HepG2 (cell line): Measurements from ENCODE around the gene CPLANE2. TPM values are rescaled to one million over a fixed set of nuclear protein-coding genes. Genes with fewer than 3 reads are reported as not detected.

Source experiments
- ADNP ChIP-seq: sonication (generic); formaldehyde crosslinking; IDR thresholded peaks from 2 replicates; pipeline ENCODE4 v1.4.0; 2020; ENCODE audit warnings: missing genetic modification reagents
- BCL6 ChIP-seq: IDR thresholded peaks from 2 replicates; pipeline ENCODE4 v1.6.1; 2016; ENCODE audit warnings: missing genetic modification reagents, missing compliant biosample characterization
- EP300 ChIP-seq, 3 experiments: sonication (generic) in 1 of 3; formaldehyde crosslinking in 1 of 3; IDR thresholded peaks; 2 replicates each; pipeline versions ENCODE4 v1.5.1 to v1.6.1; 2011 to 2020; ENCODE audit warnings: low read depth in 2 of 3, low read length in 2 of 3, borderline replicate concordance in 1 of 3, improper control_type of control experiment in 1 of 3, mild to moderate bottlenecking in 1 of 3, missing genetic modification reagents in 1 of 3, moderate library complexity in 1 of 3
- FOXA1 ChIP-seq, 2 experiments: fragments of 450-650 bp in 1 of 2; sonication (generic) in 1 of 2; formaldehyde crosslinking in 1 of 2; IDR thresholded peaks; 2 replicates each; pipeline versions ENCODE4 v1.4.0 to v1.6.1; 2016 to 2020; ENCODE audit warnings: missing genetic modification reagents in 1 of 2
- FOXJ3 ChIP-seq: sonication (generic); formaldehyde crosslinking; IDR thresholded peaks from 2 replicates; pipeline ENCODE4 v1.4.0; 2020; ENCODE audit warnings: missing genetic modification reagents, mild to moderate bottlenecking, borderline replicate concordance
- GATAD2A ChIP-seq: IDR thresholded peaks from 2 replicates; pipeline ENCODE4 v1.6.1; 2016
- MEIS2 ChIP-seq: sonication (generic); formaldehyde crosslinking; IDR thresholded peaks from 2 replicates; pipeline ENCODE4 v1.9.0; 2021; ENCODE audit warnings: mild to moderate bottlenecking, missing genetic modification reagents
- MXI1 ChIP-seq: IDR thresholded peaks from 3 replicates; pipeline ENCODE4 v1.6.1; 2012; ENCODE audit warnings: low read depth, low read length, inconsistent platforms, borderline replicate concordance
- NAIF1 ChIP-seq: sonication (generic); formaldehyde crosslinking; IDR thresholded peaks from 2 replicates; pipeline ENCODE4 v1.5.0; 2020; ENCODE audit warnings: mild to moderate bottlenecking, missing genetic modification reagents, borderline replicate concordance
- PHF8 ChIP-seq: sonication (generic); formaldehyde crosslinking; IDR thresholded peaks from 2 replicates; pipeline ENCODE4 v1.5.0; 2020; ENCODE audit warnings: missing genetic modification reagents
- RXRA ChIP-seq: sonication (generic); formaldehyde crosslinking; IDR thresholded peaks from 2 replicates; pipeline ENCODE4 v1.5.1; 2020; ENCODE audit warnings: missing genetic modification reagents
- TOPORS ChIP-seq: sonication (generic); formaldehyde crosslinking; IDR thresholded peaks from 2 replicates; pipeline ENCODE4 v1.8.0; 2023; ENCODE audit warnings: mild to moderate bottlenecking, missing genetic modification reagents
- ZNF768 ChIP-seq: sonication (generic); formaldehyde crosslinking; IDR thresholded peaks from 2 replicates; pipeline ENCODE4 v1.4.0; 2020; ENCODE audit warnings: missing genetic modification reagents
- polyA plus RNA-seq, 8 experiments: library from polyadenylated mRNA; depleted of rRNA in 3 of 8; stranded (reverse) in 7 of 8; unstranded in 1 of 8; fragments of >200 nt; fragmentation: Illumina TruSeq in 4 of 8; extraction: Trizol in 4 of 8; gene quantifications; 2 replicates each; pipeline versions ENCODE4 v1.2.1 to v1.2.3, GENCODE V29; 2011 to 2016; ENCODE audit warnings: low read depth in 4 of 8, missing spikeins in 1 of 8, mixed read lengths in 1 of 8; ENCODE audit not compliant: insufficient read depth in 1 of 8
- total RNA-seq, 5 experiments: library from RNA; depleted of rRNA; stranded (reverse); fragments of >200 nt; fragmentation: Illumina TruSeq; extraction: Trizol; gene quantifications; 2 replicates each; pipeline ENCODE4 v1.2.3, GENCODE V29; 2016; ENCODE audit warnings: low read depth in 1 of 5
- TF ChIP-seq, protein P1 (sequence below): sonication (generic); formaldehyde crosslinking; IDR thresholded peaks from 2 replicates; pipeline ENCODE4 v1.4.0; 2020; ENCODE audit warnings: mild to moderate bottlenecking, missing genetic modification reagents
- TF ChIP-seq, protein P2 (sequence below): IDR thresholded peaks from 2 replicates; pipeline ENCODE4 v1.6.1; 2016; ENCODE audit warnings: low read depth
- TF ChIP-seq, protein P3 (sequence below): sonication (generic); formaldehyde crosslinking; IDR thresholded peaks from 2 replicates; pipeline ENCODE4 v1.4.0; 2020; ENCODE audit warnings: missing genetic modification reagents
- TF ChIP-seq, protein P4 (sequence below), 2 experiments: sonication (generic) in 1 of 2; formaldehyde crosslinking in 1 of 2; IDR thresholded peaks; 2 replicates each; pipeline versions ENCODE4 v1.4.0 to v1.6.1; 2018 to 2020; ENCODE audit warnings: missing genetic modification reagents in 2 of 2, borderline replicate concordance in 1 of 2, low read depth in 1 of 2, mild to moderate bottlenecking in 1 of 2, missing biosample characterization in 1 of 2
- TF ChIP-seq, protein P5 (sequence below): IDR thresholded peaks from 2 replicates; pipeline ENCODE4 v1.6.1; 2016; ENCODE audit warnings: control low read depth
- TF ChIP-seq, protein P6 (sequence below): fragments of 450-650 bp; IDR thresholded peaks from 2 replicates; pipeline ENCODE4 v1.6.1; 2017; ENCODE audit warnings: mild to moderate bottlenecking

The CPLANE2 gene
- total and polyA plus RNA-seq, 2 of the 13 experiments (the other 11 are each of a cell fraction or from before 2014, with no cell fraction given): 0.29 to 1.6 TPM

DNA sequence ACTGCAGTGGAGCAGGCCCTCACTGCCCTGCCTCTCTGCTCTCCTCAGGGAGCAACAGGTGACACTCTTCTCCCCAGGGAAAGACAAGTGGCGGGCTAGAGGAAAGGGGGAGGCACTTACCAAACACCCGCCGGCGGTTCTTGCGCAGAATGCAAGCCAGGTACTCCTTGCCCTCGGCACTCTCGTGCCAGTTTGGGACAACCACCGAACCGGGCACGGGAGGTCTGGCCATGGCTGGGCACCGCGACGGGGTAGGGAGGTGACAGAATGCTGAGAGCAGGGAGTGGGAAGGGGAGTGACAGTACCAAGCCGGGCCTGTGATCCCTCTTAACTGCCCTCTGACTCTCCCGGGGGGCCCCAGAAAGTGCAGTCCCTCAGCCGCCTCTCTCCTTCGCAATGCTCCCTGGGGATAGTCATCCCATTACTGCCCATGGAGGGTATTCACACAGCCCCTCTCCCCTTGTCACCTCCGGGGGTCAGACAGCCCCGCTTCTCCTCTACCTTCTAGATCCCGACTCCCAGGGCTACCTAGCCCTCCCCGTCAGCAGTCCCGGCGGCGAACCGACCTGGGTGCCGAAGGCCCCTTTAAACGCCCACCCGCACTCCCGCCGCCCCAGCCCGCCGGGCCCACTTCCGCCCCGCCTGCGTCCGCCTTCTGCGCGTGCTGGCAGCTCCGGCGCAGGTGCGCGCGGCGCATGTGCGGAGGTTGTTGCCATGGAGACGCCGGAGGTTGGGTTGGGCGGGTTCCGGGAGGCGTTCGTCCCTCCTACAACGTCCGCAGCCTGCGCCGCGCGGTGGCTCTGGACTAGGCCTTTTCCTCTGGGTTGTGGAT, at the start of gene CPLANE2 (continued):
- TF ChIP-seq GATAD2A (CRISPR knock-in tag): no peak
- TF ChIP-seq, protein P1, sequence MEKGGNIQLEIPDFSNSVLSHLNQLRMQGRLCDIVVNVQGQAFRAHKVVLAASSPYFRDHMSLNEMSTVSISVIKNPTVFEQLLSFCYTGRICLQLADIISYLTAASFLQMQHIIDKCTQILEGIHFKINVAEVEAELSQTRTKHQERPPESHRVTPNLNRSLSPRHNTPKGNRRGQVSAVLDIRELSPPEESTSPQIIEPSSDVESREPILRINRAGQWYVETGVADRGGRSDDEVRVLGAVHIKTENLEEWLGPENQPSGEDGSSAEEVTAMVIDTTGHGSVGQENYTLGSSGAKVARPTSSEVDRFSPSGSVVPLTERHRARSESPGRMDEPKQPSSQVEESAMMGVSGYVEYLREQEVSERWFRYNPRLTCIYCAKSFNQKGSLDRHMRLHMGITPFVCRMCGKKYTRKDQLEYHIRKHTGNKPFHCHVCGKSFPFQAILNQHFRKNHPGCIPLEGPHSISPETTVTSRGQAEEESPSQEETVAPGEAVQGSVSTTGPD (CRISPR knock-in tag): no peak
- no peak for TF ChIP-seq ZNF768 (CRISPR knock-in tag)
- TF ChIP-seq ADNP (CRISPR knock-in tag): no peak
- TF ChIP-seq MEIS2 (CRISPR knock-in tag): 0 out of 2 replicates have a peak, but pooled peaks have one; percentile 52
- TF ChIP-seq, protein P2, sequence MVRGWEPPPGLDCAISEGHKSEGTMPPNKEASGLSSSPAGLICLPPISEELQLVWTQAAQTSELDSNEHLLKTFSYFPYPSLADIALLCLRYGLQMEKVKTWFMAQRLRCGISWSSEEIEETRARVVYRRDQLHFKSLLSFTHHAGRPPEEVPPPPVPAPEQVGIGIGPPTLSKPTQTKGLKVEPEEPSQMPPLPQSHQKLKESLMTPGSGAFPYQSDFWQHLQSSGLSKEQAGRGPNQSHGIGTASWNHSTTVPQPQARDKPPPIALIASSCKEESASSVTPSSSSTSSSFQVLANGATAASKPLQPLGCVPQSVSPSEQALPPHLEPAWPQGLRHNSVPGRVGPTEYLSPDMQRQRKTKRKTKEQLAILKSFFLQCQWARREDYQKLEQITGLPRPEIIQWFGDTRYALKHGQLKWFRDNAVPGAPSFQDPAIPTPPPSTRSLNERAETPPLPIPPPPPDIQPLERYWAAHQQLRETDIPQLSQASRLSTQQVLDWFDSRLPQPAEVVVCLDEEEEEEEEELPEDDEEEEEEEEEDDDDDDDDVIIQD: no peak
- TF ChIP-seq, protein P3, sequence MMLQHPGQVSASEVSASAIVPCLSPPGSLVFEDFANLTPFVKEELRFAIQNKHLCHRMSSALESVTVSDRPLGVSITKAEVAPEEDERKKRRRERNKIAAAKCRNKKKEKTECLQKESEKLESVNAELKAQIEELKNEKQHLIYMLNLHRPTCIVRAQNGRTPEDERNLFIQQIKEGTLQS (CRISPR knock-in tag): no peak
- TF ChIP-seq, protein P4, sequence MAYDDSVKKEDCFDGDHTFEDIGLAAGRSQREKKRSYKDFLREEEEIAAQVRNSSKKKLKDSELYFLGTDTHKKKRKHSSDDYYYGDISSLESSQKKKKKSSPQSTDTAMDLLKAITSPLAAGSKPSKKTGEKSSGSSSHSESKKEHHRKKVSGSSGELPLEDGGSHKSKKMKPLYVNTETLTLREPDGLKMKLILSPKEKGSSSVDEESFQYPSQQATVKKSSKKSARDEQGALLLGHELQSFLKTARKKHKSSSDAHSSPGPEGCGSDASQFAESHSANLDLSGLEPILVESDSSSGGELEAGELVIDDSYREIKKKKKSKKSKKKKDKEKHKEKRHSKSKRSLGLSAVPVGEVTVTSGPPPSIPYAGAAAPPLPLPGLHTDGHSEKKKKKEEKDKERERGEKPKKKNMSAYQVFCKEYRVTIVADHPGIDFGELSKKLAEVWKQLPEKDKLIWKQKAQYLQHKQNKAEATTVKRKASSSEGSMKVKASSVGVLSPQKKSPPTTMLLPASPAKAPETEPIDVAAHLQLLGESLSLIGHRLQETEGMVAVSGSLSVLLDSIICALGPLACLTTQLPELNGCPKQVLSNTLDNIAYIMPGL (CRISPR knock-in tag; IDR thresholded peaks at IDR 0.05; ENCODE audit: borderline replicate concordance in 1 of 2, low read depth in 1 of 2): peak in 1 of 2 experiments; percentile 31; a peak in 1 of 4 replicates
- no peak for TF ChIP-seq FOXJ3 (CRISPR knock-in tag)
- no peak for TF ChIP-seq FOXA1 (IDR thresholded peaks at IDR 0.05)
- no peak for TF ChIP-seq FOXA1 (CRISPR knock-in tag; IDR thresholded peaks at IDR 0.05)
- peak; percentile 60 for TF ChIP-seq PHF8
- TF ChIP-seq, protein P5, sequence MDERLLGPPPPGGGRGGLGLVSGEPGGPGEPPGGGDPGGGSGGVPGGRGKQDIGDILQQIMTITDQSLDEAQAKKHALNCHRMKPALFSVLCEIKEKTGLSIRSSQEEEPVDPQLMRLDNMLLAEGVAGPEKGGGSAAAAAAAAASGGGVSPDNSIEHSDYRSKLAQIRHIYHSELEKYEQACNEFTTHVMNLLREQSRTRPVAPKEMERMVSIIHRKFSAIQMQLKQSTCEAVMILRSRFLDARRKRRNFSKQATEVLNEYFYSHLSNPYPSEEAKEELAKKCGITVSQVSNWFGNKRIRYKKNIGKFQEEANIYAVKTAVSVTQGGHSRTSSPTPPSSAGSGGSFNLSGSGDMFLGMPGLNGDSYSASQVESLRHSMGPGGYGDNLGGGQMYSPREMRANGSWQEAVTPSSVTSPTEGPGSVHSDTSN (CRISPR knock-in tag): no peak
- TF ChIP-seq RXRA (CRISPR knock-in tag): no peak
- TF ChIP-seq NAIF1: peak; percentile 24; the same call in 1 of the 2 replicates
- peak; percentile 89; the same call in 1 of the 3 replicates for TF ChIP-seq MXI1
- TF ChIP-seq, protein P6, sequence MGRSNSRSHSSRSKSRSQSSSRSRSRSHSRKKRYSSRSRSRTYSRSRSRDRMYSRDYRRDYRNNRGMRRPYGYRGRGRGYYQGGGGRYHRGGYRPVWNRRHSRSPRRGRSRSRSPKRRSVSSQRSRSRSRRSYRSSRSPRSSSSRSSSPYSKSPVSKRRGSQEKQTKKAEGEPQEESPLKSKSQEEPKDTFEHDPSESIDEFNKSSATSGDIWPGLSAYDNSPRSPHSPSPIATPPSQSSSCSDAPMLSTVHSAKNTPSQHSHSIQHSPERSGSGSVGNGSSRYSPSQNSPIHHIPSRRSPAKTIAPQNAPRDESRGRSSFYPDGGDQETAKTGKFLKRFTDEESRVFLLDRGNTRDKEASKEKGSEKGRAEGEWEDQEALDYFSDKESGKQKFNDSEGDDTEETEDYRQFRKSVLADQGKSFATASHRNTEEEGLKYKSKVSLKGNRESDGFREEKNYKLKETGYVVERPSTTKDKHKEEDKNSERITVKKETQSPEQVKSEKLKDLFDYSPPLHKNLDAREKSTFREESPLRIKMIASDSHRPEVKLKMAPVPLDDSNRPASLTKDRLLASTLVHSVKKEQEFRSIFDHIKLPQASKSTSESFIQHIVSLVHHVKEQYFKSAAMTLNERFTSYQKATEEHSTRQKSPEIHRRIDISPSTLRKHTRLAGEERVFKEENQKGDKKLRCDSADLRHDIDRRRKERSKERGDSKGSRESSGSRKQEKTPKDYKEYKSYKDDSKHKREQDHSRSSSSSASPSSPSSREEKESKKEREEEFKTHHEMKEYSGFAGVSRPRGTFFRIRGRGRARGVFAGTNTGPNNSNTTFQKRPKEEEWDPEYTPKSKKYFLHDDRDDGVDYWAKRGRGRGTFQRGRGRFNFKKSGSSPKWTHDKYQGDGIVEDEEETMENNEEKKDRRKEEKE: no peak
- no peak for TF ChIP-seq TOPORS (CRISPR knock-in tag)
- no peak for TF ChIP-seq BCL6 (CRISPR knock-in tag)
- no peak for TF ChIP-seq EP300 (IDR thresholded peaks at IDR 0.05; ENCODE audit: low read depth in 2 of 2, low read length in 2 of 2)
- no peak for TF ChIP-seq EP300 (CRISPR knock-in tag; IDR thresholded peaks at IDR 0.05; ENCODE audit: borderline replicate concordance)
